ENCODE data around the gene TET3.

Gene TET3

DNA sequence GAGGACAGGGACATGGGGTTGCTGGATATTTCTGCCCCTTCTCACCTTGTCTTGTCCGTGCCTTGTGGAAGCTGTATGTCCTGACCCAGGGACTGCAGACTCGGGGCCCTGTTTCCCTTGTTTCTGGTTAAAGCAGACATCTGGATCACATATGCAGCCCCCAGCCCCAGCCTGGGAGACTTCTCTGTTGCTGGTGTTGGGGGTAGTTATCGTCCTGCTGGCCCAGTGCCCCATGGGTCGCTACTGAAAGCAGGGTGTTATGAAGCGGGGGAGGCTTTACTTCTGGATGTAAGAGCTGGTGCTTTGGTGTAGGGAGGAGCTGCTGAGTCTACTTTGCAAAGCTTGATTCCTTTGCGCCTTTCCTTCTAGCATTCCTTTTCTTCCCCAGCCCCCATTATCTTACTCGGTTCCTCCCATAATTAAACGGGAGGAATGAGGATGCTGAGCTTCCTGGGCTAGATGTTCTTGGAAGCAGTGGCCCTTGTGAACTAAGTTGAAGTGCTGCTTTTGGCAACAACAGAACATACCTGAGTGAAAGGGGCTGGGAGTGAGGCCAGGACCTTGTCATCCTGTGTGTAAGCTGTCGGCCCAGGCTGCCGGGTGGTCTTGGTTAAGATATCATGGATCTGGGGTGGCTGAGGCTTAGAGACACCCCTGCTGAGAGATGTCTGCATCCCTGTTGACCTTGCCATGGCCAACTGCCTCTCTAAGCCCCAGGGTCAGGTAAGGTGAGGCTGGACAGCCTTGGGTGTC lies 3.4 kb downstream of the TET3 start:
- DNase-seq, result no peak

DNA sequence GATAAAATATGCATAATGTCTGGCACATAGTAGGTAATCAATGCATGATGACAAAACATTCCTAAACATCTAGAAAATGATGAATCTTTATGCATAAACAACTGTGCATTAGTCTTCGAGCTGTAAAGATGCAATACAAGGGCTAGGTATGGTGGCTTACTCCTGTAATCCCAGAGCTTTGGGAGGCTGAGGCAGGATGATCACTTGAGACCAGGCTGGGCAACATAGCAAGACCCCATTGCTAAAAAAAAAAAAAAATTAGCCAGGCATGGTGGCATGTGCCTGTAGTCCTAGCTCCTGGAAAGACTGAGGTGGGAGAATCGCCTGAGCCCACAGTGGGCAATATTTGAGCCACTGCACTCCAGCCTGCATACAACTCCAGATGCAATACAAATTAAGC lies 5.3 kb downstream of the TET3 start:
- no peak for DNase-seq

DNA sequence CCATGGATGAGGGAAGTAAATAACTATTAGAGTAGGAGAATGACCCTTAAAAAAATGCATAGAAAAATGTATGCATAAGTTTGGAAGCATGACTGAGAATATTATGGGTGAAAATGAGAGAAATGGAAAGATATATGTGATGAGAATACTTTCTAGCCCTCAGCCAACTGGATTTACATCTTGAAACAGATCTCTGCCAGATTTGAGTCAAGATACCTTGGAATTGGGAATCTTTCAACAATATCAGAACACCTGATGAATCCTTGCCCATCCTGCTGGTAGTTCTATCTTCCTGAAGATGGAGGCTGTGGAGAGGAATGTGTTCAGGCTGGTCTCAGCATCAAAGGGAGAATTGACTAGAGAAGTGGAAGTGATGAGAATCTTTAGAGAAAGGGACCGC lies 5.8 kb downstream of the TET3 start:
- DNase-seq, result no peak

DNA sequence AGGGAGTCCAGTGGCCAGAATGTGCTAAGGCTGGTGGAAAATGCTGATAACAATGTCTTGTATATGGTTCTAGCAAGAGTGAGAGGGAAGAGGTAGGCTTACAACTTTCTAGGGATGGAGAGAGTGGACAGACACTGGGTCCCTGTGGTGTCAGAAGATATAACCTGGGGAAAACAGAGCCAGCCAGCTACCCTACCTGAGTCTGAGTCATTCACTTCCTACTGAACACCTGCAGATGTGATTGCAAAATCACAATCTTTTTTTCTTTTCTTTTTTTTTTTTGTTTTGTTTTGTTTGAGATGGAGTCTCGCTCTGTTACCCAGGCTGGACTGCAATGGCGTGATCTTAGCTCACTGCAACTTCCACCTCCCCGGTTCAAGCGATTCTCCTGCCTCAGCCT lies 7.3 kb downstream of the TET3 start:
- no peak for DNase-seq

DNA sequence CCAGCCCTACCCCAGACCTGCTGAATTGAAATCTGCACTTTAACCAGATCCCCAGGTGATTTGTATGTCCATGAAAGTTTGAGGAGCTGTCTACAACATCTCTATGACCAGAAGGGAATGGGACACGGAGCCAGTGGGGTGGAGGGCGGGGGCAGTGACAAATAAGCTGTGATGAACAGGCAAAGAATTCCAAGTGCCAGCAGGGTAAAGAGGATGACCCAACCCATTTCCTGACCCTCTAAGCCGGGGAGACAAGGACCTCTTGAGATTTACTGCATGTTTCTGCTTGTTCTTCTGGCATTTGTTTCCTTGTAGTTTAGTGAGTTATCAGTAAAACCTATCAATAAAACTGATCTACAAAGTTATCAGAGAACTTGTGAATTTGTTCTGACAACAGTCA lies 8.7 kb downstream of the TET3 start:
- DNase-seq, result no peak

DNA sequence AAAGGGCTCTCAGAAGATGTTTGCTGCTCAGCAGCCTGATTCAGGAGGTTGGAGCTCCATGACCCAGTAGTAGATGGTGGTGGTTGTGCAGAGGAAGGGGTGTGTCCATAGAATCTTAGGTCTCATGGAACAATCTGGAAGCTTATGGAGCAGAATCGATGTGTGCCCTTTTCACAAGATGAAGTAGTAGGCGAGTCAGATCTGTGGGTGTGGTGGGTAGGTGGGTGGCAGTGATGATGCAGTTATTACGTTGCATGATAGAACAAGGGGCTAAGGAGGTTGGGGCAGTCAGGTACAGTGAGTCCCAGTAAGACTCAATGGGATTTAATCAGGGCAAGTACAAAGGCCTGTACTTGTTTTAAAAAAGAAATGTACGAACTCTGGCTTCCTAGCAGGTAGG lies 9.1 kb downstream of the TET3 start:
- DNase-seq, result no peak

DNA sequence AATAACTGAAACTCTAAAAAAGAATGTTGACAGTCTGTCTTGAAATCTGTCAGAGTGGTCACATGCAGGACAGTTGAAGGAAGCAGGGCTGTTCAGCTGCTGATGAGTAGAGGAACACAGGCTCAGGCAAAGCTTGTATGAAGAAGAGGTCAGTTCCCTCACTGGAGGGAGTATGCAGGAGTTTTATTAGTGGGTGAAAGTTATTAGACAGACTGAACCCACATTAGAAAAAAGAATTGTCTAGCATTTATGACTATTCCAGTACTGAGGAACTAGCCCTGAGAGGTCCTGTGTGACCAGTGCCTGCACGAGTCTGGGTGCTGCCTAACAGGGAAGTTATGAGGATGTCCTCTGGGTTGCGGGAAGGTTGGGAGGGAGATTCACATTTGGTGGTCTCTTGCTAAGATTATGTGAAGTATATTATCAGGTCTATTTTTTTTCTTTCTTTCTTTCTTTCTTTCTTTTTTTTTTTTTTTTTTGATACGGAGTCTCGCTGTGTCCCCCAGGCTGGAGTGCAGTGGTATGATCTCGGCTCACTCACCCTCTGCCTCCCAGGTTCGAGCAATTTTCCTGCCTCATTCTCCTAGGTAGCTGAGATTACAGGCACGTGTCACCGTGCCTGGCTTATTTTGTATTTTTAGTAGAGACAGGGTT lies 9.6 kb downstream of the TET3 start:
- no peak for DNase-seq

DNA sequence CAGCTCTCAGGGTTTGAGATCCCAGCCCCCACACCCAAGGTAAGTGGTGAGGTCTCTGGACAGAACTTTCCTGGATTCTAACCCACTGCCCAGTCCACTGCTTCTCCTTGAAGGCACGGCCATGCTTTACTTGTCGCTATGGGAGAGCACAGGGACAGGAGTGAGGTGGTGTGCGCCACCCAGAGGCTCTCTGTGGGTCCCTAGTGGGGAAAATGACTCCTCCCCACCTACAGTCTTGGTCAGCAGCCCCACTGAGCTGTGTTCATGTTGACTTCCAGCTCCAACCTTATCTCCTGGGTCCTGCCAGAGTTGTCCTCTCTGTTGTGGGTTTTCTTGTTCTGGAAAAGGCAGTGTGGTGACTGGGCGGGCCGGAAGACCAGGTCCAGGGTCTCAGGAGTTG lies 11.1 kb downstream of the TET3 start:
- no peak for DNase-seq

DNA sequence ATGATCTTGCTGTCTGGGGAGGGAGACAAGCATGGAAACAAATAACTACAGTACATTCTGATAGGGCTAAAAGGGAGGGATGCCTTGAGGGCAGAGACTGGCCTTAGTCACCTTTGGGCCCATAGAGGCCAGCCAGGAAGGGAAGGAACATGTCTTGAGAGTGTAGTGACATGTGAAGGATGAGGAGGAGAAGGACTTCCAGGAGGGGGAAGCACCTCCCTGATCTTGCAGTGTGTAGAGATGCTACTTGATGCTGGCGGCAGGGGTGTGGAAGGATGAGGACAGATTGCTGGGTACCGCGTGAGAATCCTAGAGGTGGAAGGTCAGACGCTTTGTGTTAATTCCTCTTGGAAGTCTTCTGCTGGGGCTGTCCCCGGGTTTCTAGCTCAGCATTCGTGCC lies 13.1 kb downstream of the TET3 start:
- DNase-seq, result no peak

DNA sequence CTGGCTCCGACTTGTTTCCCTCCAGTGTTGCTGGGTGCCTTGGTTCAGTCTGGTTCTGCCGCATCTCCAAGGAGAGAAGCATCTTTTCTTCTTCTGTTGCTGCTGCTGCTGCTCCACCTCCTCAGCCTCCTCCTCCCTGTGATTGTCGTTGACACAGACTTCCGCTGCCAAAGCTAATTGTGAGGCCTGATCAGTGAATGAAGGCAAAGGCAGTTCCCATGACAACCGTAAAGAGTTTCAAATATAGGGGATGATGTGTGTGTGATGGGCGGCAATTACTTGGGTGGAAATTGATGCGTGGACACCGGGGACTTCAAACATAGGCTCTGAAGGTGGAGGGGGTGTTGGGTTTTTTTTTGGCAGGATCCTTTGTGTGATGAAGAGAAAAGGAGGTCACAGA lies 13.7 kb downstream of the TET3 start:
- DNase-seq, result peak; percentile 51

DNA sequence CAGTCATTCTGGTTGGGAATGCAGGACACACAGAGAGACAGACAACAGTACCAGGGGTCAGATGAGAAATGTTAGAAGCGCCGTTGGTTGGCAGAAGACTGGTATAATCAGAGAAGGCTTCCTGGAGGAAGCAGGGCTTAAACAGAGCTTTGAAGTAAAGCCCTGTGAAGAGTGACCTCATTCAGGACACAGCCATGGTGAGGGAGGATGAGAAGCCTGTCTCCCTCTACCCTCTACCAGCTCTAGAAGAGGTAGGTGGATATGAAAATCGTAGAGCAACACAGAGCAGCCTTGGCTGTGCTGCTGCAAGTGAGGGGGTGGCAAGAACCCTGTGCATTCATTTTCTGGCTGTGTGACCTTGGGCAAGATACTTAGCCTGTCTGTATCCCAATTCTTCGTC lies 14.2 kb downstream of the TET3 start:
- no peak for DNase-seq

DNA sequence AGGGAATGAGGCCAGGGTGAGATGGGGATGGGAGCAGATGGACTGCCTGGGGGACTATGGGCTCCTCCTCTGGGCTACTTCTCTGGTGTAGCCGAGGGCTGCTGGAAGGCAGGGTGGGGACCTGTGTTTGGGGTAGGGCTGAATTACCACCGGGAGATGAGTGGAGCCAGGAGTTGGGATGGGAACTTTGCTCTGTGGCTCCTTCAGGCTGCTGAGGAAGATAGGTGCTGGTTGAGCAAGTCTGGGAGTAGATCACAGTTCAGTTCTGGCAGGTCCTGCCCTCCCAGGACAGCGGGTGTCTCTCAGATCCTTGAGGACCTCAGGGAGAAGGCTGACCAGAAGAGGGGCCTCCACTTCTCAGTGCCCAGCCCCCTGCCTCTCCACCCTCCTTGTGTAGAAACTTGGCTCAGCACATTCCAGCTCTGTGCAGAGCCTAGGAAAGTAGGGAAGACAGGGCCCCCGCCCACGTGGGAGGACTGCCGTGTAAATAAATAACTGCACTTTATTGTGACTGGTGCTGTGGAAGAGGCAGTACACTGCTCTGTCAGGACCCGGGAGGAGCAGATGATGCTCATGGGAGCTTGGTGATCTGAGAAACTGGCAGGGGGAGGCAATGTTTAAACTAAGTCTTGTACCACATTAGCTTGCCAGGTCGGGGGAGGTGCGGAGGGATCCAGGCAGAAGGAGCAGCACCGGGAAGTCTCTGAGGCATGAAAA lies 15.3 kb downstream of the TET3 start:
- DNase-seq, result no peak

DNA sequence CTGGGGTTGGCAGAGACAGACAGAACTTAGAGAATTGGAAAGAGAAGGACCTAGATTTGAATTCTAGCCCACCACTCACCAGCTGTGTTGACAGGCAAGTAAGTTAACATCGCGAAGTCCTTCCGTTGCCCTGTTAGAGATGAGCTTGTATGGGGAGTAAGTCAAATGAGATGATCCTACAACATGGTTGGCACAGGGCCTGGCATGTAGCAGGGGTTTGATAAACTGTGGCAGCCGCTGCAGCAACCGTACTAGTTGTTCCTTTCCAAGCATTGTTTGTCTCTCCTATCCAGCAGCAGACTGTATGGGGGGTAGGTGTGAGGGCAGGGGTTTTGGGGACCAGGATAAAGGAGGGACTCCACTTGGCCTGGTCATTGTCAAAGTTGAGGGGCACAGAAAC lies 16.0 kb downstream of the TET3 start:
- no peak for DNase-seq

DNA sequence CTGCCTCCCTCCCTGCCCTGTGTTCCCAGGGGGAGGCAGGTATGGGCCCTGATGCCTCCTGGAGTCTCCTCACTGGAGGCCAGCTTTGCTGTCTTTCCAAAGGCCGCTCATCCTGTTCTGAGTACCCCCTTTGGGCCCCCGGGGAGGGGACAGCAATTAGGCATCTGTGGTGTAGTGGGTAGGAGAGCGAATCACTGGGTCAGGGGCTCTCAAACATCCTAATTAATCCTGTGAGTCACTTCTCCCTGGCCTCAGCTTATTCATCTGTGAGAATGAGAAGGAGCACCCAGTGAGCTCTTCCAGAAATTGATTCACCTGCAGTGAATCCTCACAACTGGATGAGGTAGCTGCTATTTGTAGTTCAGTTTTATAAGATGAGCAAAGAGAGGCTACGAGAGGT lies 16.4 kb downstream of the TET3 start:
- no peak for DNase-seq

DNA sequence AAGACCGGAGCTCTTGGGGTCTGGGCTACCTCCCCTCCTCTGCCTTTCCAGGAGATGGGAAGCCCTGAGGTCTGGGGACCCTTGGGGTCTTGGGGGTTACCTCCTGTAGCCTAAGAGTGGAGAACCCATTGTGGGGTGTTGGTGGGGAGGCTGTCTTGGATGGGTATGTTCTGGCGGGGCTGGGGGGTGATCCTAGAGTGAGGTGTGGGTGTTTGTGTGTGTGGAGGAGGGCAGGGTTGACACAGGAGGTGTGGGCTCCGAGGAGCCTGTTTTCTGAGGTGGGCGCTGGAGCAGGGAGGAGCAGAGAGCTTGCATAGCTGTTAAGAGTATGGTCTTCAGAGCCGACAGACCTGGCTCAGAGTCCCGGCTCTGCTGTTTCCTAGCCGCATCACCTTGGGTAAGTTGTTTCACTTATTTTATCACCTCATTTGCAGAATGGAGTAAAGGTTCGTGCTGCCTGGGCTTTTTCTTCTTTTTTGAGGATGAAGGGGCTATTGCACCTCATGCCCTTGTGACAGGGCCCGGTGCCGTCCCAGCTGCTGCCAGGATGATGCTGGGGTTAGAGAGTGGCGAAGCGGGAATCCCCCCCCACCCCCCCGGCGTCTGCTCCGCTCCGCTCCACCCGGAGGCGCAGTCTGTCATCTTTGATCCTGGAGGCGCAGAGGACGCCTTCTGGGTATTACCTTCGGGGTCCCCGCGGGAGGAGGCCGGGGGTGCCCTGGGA lies 17.2 kb downstream of the TET3 start:
- DNase-seq, result no peak

DNA sequence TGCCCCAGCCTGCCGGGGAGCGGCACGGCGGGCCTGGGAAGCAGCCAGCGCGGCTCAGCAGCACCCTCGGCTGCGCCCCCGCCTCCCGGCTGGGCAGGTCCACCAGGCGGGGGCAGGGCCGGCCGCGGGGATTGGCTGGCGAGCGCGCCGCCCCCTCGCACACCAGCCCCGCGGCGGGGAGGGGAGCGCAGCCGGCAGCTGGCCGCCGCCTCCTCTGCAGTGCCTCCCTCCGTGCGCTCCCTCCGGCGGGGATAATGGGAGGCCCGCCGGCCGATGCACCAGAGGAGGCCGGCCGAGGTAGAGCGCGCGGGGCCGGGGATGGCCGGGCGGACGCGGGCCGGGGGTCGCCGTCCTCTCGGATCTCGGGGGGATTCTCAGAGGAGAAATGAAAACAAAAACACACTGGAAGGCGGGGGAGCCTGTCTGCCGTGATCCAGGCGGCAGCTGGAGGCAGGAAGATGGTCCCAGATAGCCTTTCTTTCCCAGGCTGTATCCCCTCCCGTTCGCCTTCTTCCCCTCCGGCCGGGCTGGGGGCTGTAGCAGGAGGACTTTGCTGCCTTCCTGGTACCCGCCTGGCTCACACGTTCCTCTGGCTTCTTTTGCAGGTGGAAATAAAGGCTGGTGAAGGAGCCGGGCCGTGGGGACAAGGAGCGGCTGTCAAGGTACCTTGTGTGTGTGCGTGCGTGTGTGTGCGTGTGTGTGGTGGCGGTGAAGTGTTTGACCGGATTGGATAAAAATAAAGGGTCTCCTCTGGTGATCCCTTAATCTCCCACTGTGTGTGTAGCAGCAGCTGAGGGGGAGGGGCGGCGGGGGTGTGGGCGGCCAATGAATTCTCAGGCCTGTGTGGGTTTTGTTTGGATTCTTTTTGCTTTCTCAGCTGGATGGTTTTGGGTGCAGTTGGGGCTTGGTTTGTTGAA lies 18.1 kb downstream of the TET3 start:
- DNase-seq, result peak; percentile 74

DNA sequence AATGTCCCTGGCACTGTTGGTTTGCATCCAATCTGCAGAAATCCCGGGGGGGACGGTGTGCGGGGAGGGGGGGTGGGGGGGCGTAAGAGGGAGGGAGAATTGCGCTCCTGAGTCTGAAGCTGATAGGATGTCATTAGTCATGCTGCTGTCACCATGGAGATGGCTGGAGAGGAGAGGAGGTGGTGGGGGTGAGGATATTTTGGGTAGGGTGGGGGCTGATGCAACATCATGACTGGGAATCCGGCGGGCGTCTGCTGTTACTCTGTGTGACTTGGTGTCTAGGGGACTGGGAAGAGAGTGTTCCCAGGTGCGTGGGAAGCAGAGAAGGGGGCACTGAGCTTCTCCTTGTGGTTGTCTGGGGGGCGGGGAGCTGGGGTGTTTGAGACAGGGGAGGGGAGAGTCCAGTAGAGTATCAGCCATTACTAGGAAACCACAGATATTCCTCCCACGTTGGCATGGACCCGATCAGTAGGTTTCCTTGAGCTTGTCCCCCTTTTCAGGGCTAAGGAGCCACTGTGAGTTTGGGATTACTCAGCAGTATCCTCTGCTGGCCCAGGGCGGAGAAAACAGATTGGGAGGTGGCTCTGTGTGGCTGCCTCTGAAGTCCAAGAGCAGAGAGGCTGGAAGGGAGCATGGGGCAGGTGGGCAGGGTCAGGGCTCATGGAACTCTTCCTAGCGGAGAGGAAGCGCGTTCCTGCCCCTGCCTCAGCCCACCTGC lies 18.9 kb downstream of the TET3 start:
- no peak for DNase-seq

DNA sequence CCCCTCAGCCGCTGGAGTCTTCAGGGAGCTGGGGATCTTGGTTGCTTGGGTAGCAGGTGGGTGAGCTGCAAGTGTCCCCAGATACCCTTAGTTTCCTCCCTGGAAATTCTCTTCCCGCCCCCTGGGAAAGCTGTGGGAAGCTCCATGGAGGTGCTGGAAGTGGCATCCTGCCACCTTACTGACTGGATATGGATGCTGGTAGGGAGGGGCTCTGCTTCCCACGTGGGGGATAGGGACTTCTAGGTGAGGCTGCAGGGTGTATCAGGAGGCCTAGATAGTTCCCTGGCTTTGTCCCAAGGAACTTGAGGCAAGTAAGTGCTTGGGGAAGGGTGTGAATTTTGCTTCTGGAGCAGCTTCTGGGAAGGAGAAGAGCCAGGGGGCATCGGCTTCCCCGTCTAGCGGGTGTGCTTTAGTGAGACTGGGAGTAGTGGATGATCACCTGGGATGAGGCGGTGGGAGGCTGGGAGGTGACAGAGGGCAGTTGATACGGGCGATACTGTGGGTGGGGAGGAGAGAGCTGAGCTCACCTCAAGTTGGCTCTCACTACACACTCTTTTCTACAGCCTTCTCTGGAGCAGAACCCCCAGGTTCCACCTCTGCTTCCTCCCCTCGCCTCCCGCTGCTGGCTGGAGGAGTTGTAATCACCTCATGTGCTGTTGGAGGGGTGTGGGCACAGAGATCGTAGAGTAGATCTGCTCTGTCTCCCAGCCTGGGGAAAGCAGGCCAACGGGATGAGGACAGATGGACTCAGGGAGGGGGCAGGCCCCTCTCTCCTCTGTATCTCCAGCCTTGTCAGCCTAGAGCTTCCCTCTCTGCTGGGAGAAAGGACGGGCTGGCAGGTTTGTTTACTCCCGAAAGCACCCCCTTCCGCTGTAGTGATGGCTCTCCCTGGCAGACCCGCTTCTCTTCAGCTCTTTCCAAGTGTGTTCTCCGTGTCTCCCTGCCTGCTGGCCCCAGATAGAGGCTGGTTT lies 19.8 kb downstream of the TET3 start:
- no peak for DNase-seq

DNA sequence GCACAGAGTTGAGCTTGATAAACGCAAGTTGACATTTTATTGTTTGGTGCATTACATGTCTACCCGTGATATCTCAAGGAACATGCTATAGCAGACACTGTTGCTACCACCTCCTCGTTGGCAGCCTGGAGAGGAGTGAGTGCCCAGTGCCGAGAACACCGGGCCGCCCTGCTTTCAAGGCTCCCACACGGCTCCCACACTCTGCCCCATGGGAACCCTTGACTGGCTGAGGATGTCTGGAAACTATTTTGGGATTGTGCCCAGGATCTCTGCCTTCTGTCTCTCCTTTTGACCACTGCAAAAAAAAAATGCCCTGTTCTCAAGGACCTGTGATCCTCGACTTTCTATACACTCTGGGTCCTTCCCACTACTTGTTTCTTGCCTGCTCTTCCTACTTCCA lies 21.1 kb downstream of the TET3 start:
- DNase-seq, result no peak

DNA sequence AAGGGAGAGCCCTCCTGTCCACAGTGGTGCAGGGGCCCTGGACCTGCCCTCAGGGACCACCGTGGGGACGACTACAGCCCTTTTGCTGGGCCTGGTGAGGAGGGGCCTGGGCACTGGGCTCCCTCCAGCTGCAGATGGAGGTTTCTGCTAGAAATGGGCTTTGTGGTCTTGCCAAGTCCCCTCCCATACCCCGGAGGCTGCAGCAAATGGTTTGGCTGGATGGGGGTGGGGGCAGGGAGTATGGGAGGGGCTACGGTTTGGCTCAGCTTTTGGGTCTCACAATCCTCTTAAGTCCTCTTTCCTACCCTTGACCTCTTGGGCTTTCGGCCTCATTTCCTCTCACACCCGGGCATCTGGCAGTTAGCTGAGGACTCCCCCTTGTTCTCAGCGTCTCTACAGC lies 21.7 kb downstream of the TET3 start:
- DNase-seq, result no peak

DNA sequence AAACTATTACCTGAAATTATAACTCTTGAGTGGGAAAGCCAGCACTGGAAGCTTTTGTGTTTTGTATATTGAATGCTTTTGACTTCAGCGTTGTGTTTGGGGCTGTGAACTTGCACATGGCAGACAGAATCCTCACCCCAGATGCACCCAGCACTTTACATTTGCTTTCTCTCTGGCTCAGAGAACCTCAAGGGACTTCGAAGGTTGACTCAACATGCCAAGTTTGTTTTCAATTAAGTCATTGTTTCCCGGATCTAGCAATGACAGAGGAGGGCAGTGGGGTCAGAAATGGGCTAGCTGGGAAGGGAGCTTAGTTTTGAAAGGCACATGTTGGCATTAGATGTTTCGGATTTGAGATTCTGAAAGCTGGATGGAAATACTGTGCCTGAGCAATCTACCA lies 22.4 kb downstream of the TET3 start:
- no peak for DNase-seq

Measured in activated CD4-positive, alpha-beta T cell treated with anti-CD3 and anti-CD28 coated beads, Interleukin-2, amount 50 U/mL, for 1 hour (primary cell).